ENCODE data around the gene ITM2C. TPM values are rescaled to one million over a fixed set of nuclear protein-coding genes. Genes with fewer than 3 reads are reported as not detected.

ITM2C gene
- total RNA-seq, 2 experiments from 2014 or later, result 43.2 to 43.4 TPM

- Mint-ChIP-seq H3K4me3 (no peak overlapping the region), H3K27ac (no peak overlapping the region), H3K27me3 (no peaks in the 10 kb centered on the region), H3K4me1 (ENCODE audit: low read depth) (peaks cover 24% of the 10 kb centered on the region), H3K36me3 (ENCODE audit: low read depth) (no peaks in the 10 kb centered on the region), H3K9me3 (peaks cover 2% of the 10 kb centered on the region)
- no peak for TF ChIP-seq CTCF (IDR thresholded peaks at IDR 0.05)
- ChIA-PET POLR2A (interaction anchor here (0.6 to 1.3 kb wide), 4 partner anchors 10 to 562 kb away, joined by 3 to 4 read pairs (median 3); no protein-coding TSS in a partner anchor), CTCF (interaction anchor here (1.0 to 4.5 kb wide), 4 partner anchors 11 to 96 kb away, joined by 4 to 18 read pairs (median 7); no protein-coding TSS in a partner anchor)
- intact Hi-C loops (cut with micrococcal nuclease), result no loop called here
- DNase-seq (peak; percentile 47), ATAC-seq (peak; percentile 32)
Observed at GRCh38 chr2:230891064-230891463, 26.3 kb downstream of the ITM2C start.

GRCh38 chr2:230891509-230891908, 26.8 kb downstream of the ITM2C start:
- CTCF ChIA-PET, result interaction anchor here (1.0 to 4.5 kb wide), 4 partner anchors 11 to 96 kb away, joined by 4 to 18 read pairs (median 8); no protein-coding TSS in a partner anchor
- Mint-ChIP-seq H3K4me3 (no peak overlapping the region), H3K27ac (no peak overlapping the region), H3K9me3 (peaks cover 2% of the 10 kb centered on the region), H3K4me1 (ENCODE audit: low read depth) (peaks cover 24% of the 10 kb centered on the region), H3K27me3 (no peaks in the 10 kb centered on the region), H3K36me3 (ENCODE audit: low read depth) (no peaks in the 10 kb centered on the region)
- TF ChIP-seq CTCF (IDR thresholded peaks at IDR 0.05), result no peak
- no peak for ATAC-seq
- POLR2A ChIA-PET, result interaction anchor here (0.6 to 1.3 kb wide), 4 partner anchors 10 to 562 kb away, joined by 3 to 4 read pairs (median 3); no protein-coding TSS in a partner anchor
- intact Hi-C loops (cut with micrococcal nuclease), result no loop called here
- DNase-seq, result no peak

GRCh38 chr2:230893338-230893737, 28.6 kb downstream of the ITM2C start:
- ChIA-PET POLR2A (interaction anchor here (1.4 kb wide), 1 partner anchor 158 kb away, joined by 3 read pairs; no protein-coding TSS in a partner anchor), CTCF (interaction anchor here (0.6 to 4.5 kb wide), 9 partner anchors 9 to 160 kb away, joined by 3 to 18 read pairs (median 5); no protein-coding TSS in a partner anchor)
- Mint-ChIP-seq H3K27ac (no peak overlapping the region), H3K4me1 (ENCODE audit: low read depth) (peaks cover 24% of the 10 kb centered on the region), H3K36me3 (ENCODE audit: low read depth) (no peaks in the 10 kb centered on the region), H3K27me3 (no peaks in the 10 kb centered on the region), H3K9me3 (peaks cover 2% of the 10 kb centered on the region), H3K4me3 (no peak overlapping the region)
- intact Hi-C loops (cut with micrococcal nuclease), result no loop called here
- no peak for TF ChIP-seq CTCF (IDR thresholded peaks at IDR 0.05)
- ATAC-seq, result peak; percentile 26
- DNase-seq, result no peak

GRCh38 chr2:230893841-230894781, 29.4 kb downstream of the ITM2C start:
- intact Hi-C loops (cut with micrococcal nuclease), result no loop called here
- Mint-ChIP-seq H3K36me3 (ENCODE audit: low read depth) (no peaks in the 10 kb centered on the region), H3K9me3 (peaks cover 2% of the 10 kb centered on the region), H3K27me3 (no peaks in the 10 kb centered on the region), H3K4me3 (no peak overlapping the region), H3K4me1 (ENCODE audit: low read depth) (peaks cover 24% of the 10 kb centered on the region), H3K27ac (no peak overlapping the region)
- POLR2A ChIA-PET, result no interaction called here
- CTCF ChIA-PET, result interaction anchor here (0.6 to 4.8 kb wide), 8 partner anchors 8 to 93 kb away, joined by 3 to 24 read pairs (median 6); no protein-coding TSS in a partner anchor
- ATAC-seq (peak; percentile 63), DNase-seq (no peak)
- TF ChIP-seq CTCF (IDR thresholded peaks at IDR 0.05), result no peak
